ENCODE results near the gene SPOPL. TPM values are rescaled to one million over a fixed set of nuclear protein-coding genes. Genes with fewer than 3 reads are reported as not detected.

Gene SPOPL
- total and polyA plus RNA-seq, 9 donors, result 8.3 to 12.6 (median 11.1) TPM

GRCh38 chr2:138577066-138577465 lies 75.5 kb downstream of the SPOPL start:
- Histone ChIP-seq H3K9me3 (replicated peaks; ENCODE audit: control insufficient read depth, low read depth, low read length) (peaks cover 8% of the 10 kb centered on the region), H3K4me1 (ENCODE audit: control insufficient read depth, insufficient read depth, low read length) (no peaks in the 10 kb centered on the region), H3K27ac (ENCODE audit: low read length) (no peak overlapping the region), H3K4me3 (ENCODE audit: low read length) (no peak overlapping the region), H3K27me3 (ENCODE audit: control insufficient read depth, insufficient read depth, low read length) (no peaks in the 10 kb centered on the region), H3K36me3 (ENCODE audit: control insufficient read depth, insufficient read depth, low read length) (peaks cover 4% of the 10 kb centered on the region)
- DNase-seq, result no peak
- WGBS (ENCODE audit: insufficient coverage), result no CpG with 5 or more reads among the region's 2 CpGs

GRCh38 chr2:138579556-138579955 lies 78.0 kb downstream of the SPOPL start:
- WGBS (ENCODE audit: insufficient coverage), result no CpG with 5 or more reads among the region's 3 CpGs
- Histone ChIP-seq H3K27me3 (ENCODE audit: control insufficient read depth, insufficient read depth, low read length) (no peaks in the 10 kb centered on the region), H3K4me3 (ENCODE audit: low read length) (no peak overlapping the region), H3K36me3 (ENCODE audit: control insufficient read depth, insufficient read depth, low read length) (peaks cover 2% of the 10 kb centered on the region), H3K4me1 (ENCODE audit: control insufficient read depth, insufficient read depth, low read length) (no peaks in the 10 kb centered on the region), H3K27ac (ENCODE audit: low read length) (no peak overlapping the region), H3K9me3 (replicated peaks; ENCODE audit: control insufficient read depth, low read depth, low read length) (peaks cover 8% of the 10 kb centered on the region)
- no peak for DNase-seq

- Histone ChIP-seq H3K4me1 (ENCODE audit: control insufficient read depth, insufficient read depth, low read length) (no peaks in the 10 kb centered on the region), H3K27me3 (ENCODE audit: control insufficient read depth, insufficient read depth, low read length) (no peaks in the 10 kb centered on the region), H3K9me3 (replicated peaks; ENCODE audit: control insufficient read depth, low read depth, low read length) (peaks cover 4% of the 10 kb centered on the region), H3K36me3 (ENCODE audit: control insufficient read depth, insufficient read depth, low read length) (peaks cover 4% of the 10 kb centered on the region), H3K27ac (ENCODE audit: low read length) (no peak overlapping the region), H3K4me3 (ENCODE audit: low read length) (no peak overlapping the region)
- no CpG with 5 or more reads among the region's 1 CpG for WGBS (ENCODE audit: insufficient coverage)
- DNase-seq, result no peak
Measured at GRCh38 chr2:138581909-138582308, 80.3 kb downstream of the SPOPL start.

- WGBS (ENCODE audit: insufficient coverage), result no CpG with 5 or more reads among the region's 1 CpG
- peaks cover 2% of the 10 kb centered on the region for H3K36me3 ChIP-seq (ENCODE audit: control insufficient read depth, insufficient read depth, low read length)
- no peaks in the 10 kb centered on the region for H3K4me1 ChIP-seq (ENCODE audit: control insufficient read depth, insufficient read depth, low read length)
- no peak for DNase-seq
- no peaks in the 10 kb centered on the region for H3K9me3 ChIP-seq (replicated peaks; ENCODE audit: control insufficient read depth, low read depth, low read length)
- H3K4me3 ChIP-seq (ENCODE audit: low read length), result no peak overlapping the region
- no peak overlapping the region for H3K27ac ChIP-seq (ENCODE audit: low read length)
- H3K27me3 ChIP-seq (ENCODE audit: control insufficient read depth, insufficient read depth, low read length), result no peaks in the 10 kb centered on the region
Measured at GRCh38 chr2:138589663-138590062, 88.1 kb downstream of the SPOPL start.

- H3K36me3 ChIP-seq (ENCODE audit: control insufficient read depth, insufficient read depth, low read length), result no peaks in the 10 kb centered on the region
- WGBS (ENCODE audit: insufficient coverage), result 28% methylated on average over 3 of the region's 3 CpGs
- H3K9me3 ChIP-seq (replicated peaks; ENCODE audit: control insufficient read depth, low read depth, low read length), result no peaks in the 10 kb centered on the region
- no peak overlapping the region for H3K27ac ChIP-seq (ENCODE audit: low read length)
- H3K27me3 ChIP-seq (ENCODE audit: control insufficient read depth, insufficient read depth, low read length), result no peaks in the 10 kb centered on the region
- DNase-seq, result no peak
- peaks cover 6% of the 10 kb centered on the region for H3K4me1 ChIP-seq (ENCODE audit: control insufficient read depth, insufficient read depth, low read length)
- H3K4me3 ChIP-seq (ENCODE audit: low read length), result no peak overlapping the region
Measured at GRCh38 chr2:138596403-138596802, 94.8 kb downstream of the SPOPL start.

GRCh38 chr2:138600732-138601457 lies 99.3 kb downstream of the SPOPL start:
- WGBS (ENCODE audit: insufficient coverage), result no CpG with 5 or more reads among the region's 3 CpGs
- peaks cover 14% of the 10 kb centered on the region for H3K4me1 ChIP-seq (ENCODE audit: control insufficient read depth, insufficient read depth, low read length)
- no peak overlapping the region for H3K4me3 ChIP-seq (ENCODE audit: low read length)
- no peak for DNase-seq
- H3K9me3 ChIP-seq (replicated peaks; ENCODE audit: control insufficient read depth, low read depth, low read length), result no peaks in the 10 kb centered on the region
- no peak overlapping the region for H3K27ac ChIP-seq (ENCODE audit: low read length)
- H3K36me3 ChIP-seq (ENCODE audit: control insufficient read depth, insufficient read depth, low read length), result no peaks in the 10 kb centered on the region
- no peaks in the 10 kb centered on the region for H3K27me3 ChIP-seq (ENCODE audit: control insufficient read depth, insufficient read depth, low read length)

- H3K27ac ChIP-seq (ENCODE audit: low read length), result peak overlapping the region; percentile 54
- 100% methylated on average over 1 of the region's 2 CpGs for WGBS (ENCODE audit: insufficient coverage)
- H3K9me3 ChIP-seq (replicated peaks; ENCODE audit: control insufficient read depth, low read depth, low read length), result no peaks in the 10 kb centered on the region
- H3K4me3 ChIP-seq (ENCODE audit: low read length), result no peak overlapping the region
- no peaks in the 10 kb centered on the region for H3K36me3 ChIP-seq (ENCODE audit: control insufficient read depth, insufficient read depth, low read length)
- H3K4me1 ChIP-seq (ENCODE audit: control insufficient read depth, insufficient read depth, low read length), result peaks cover 12% of the 10 kb centered on the region
- no peaks in the 10 kb centered on the region for H3K27me3 ChIP-seq (ENCODE audit: control insufficient read depth, insufficient read depth, low read length)
- peak; percentile 7 for DNase-seq
Measured at GRCh38 chr2:138601458-138602165, 100.0 kb downstream of the SPOPL start.

GRCh38 chr2:138602166-138602460 lies 100.5 kb downstream of the SPOPL start:
- H3K4me3 ChIP-seq (ENCODE audit: low read length), result no peak overlapping the region
- peak overlapping the region; percentile 62 for H3K27ac ChIP-seq (ENCODE audit: low read length)
- no peaks in the 10 kb centered on the region for H3K27me3 ChIP-seq (ENCODE audit: control insufficient read depth, insufficient read depth, low read length)
- no peaks in the 10 kb centered on the region for H3K9me3 ChIP-seq (replicated peaks; ENCODE audit: control insufficient read depth, low read depth, low read length)
- peak; percentile 82 for DNase-seq
- WGBS (ENCODE audit: insufficient coverage), result no CpG with 5 or more reads among the region's 1 CpG
- H3K4me1 ChIP-seq (ENCODE audit: control insufficient read depth, insufficient read depth, low read length), result peaks cover 11% of the 10 kb centered on the region
- no peaks in the 10 kb centered on the region for H3K36me3 ChIP-seq (ENCODE audit: control insufficient read depth, insufficient read depth, low read length)

GRCh38 chr2:138607746-138608145 lies 106.2 kb downstream of the SPOPL start:
- no peak for DNase-seq
- no peaks in the 10 kb centered on the region for H3K4me1 ChIP-seq (ENCODE audit: control insufficient read depth, insufficient read depth, low read length)
- WGBS (ENCODE audit: insufficient coverage), result 100% methylated on average over 1 of the region's 2 CpGs
- H3K9me3 ChIP-seq (replicated peaks; ENCODE audit: control insufficient read depth, low read depth, low read length), result no peaks in the 10 kb centered on the region
- H3K27ac ChIP-seq (ENCODE audit: low read length), result no peak overlapping the region
- no peaks in the 10 kb centered on the region for H3K36me3 ChIP-seq (ENCODE audit: control insufficient read depth, insufficient read depth, low read length)
- no peak overlapping the region for H3K4me3 ChIP-seq (ENCODE audit: low read length)
- H3K27me3 ChIP-seq (ENCODE audit: control insufficient read depth, insufficient read depth, low read length), result no peaks in the 10 kb centered on the region

GRCh38 chr2:138609446-138609845 lies 107.9 kb downstream of the SPOPL start:
- H3K4me1 ChIP-seq (ENCODE audit: control insufficient read depth, insufficient read depth, low read length), result no peaks in the 10 kb centered on the region
- no peaks in the 10 kb centered on the region for H3K9me3 ChIP-seq (replicated peaks; ENCODE audit: control insufficient read depth, low read depth, low read length)
- no peak overlapping the region for H3K4me3 ChIP-seq (ENCODE audit: low read length)
- H3K27ac ChIP-seq (ENCODE audit: low read length), result no peak overlapping the region
- no peaks in the 10 kb centered on the region for H3K36me3 ChIP-seq (ENCODE audit: control insufficient read depth, insufficient read depth, low read length)
- H3K27me3 ChIP-seq (ENCODE audit: control insufficient read depth, insufficient read depth, low read length), result no peaks in the 10 kb centered on the region
- DNase-seq, result no peak
- WGBS (ENCODE audit: insufficient coverage), result 89% methylated on average over 3 of the region's 4 CpGs

All from muscle of leg (tissue), 11 donors.